H1 (cell line): ENCODE data around the gene DMPK. TPM values are rescaled to one million over a fixed set of nuclear protein-coding genes. Genes with fewer than 3 reads are reported as not detected.

Experiments
- BCL11A ChIP-seq, 2 experiments: IDR thresholded peaks; one replicate each; pipeline ENCODE4 v1.6.1; 2011; ENCODE audit warnings: low read depth in 2 of 2, low read length in 2 of 2, mild to moderate bottlenecking in 2 of 2
- CBX8 ChIP-seq: fragments of 300-800, 300-1000 bp; sonication (generic); IDR thresholded peaks from 2 replicates; pipeline ENCODE4 v1.7.1; 2016; ENCODE audit warnings: low read depth, low read length, borderline replicate concordance
- CEBPB ChIP-seq: IDR thresholded peaks from 2 replicates; pipeline ENCODE4 v1.6.1; 2012; ENCODE audit warnings: low read depth, low read length
- EGR1 ChIP-seq: IDR thresholded peaks from 2 replicates; pipeline ENCODE4 v1.6.1; 2011; ENCODE audit warnings: low read depth, low read length, borderline replicate concordance
- EZH2 ChIP-seq: fragments of 200-600 bp; sonication (generic); IDR thresholded peaks from 2 replicates; pipeline ENCODE4 v1.7.1; 2012; ENCODE audit warnings: low read depth, mild to moderate bottlenecking, moderate library complexity, low read length, inconsistent platforms; ENCODE audit not compliant: severe bottlenecking
- GABPA ChIP-seq: IDR thresholded peaks from 2 replicates; pipeline ENCODE4 v1.6.1; 2011; ENCODE audit warnings: mild to moderate bottlenecking, low read length, moderate library complexity, borderline replicate concordance; ENCODE audit not compliant: insufficient read depth
- GTF2F1 ChIP-seq: IDR thresholded peaks from 2 replicates; pipeline ENCODE4 v1.6.1; 2012; ENCODE audit warnings: low read depth, low read length, improper control_type of control experiment, borderline replicate concordance
- HDAC2 ChIP-seq, 2 experiments: fragments of 300-600 bp in 1 of 2; sonication (generic) in 1 of 2; IDR thresholded peaks; 2 replicates each; pipeline ENCODE4 v1.6.1; 2011 to 2012; ENCODE audit warnings: low read depth in 2 of 2, low read length in 2 of 2, mild to moderate bottlenecking in 2 of 2, moderate library complexity in 2 of 2, borderline replicate concordance in 1 of 2, inconsistent platforms in 1 of 2
- KDM1A ChIP-seq: fragments of 200-600, 300-600 bp; sonication (generic); IDR thresholded peaks from 2 replicates; pipeline ENCODE4 v1.7.1; 2016; ENCODE audit warnings: mild to moderate bottlenecking, low read length, borderline replicate concordance
- MAFK ChIP-seq: IDR thresholded peaks from 2 replicates; pipeline ENCODE4 v1.6.1; 2012; ENCODE audit warnings: low read depth, mild to moderate bottlenecking, improper control_type of control experiment, low read length
- MAX ChIP-seq: IDR thresholded peaks from 2 replicates; pipeline ENCODE4 v1.6.1; 2012; ENCODE audit warnings: inconsistent platforms
- RAD21 ChIP-seq, 2 experiments: IDR thresholded peaks in 1 of 2; conservative IDR thresholded peaks in 1 of 2; 2 replicates each; pipeline ENCODE4 v1.6.1; 2011; ENCODE audit warnings: low read depth in 2 of 2, low read length in 2 of 2, improper control_type of control experiment in 1 of 2, inconsistent platforms in 1 of 2, mild to moderate bottlenecking in 1 of 2, moderate library complexity in 1 of 2
- RNF2 ChIP-seq: fragments of 200-900, 300-1000 bp; sonication (generic); IDR thresholded peaks from 2 replicates; pipeline ENCODE4 v1.7.1; 2016; ENCODE audit warnings: borderline replicate concordance, low read depth, mild to moderate bottlenecking, antibody characterized with exemption, low read length; ENCODE audit not compliant: poor library complexity, severe bottlenecking; ENCODE audit errors: missing control alignments
- RXRA ChIP-seq: IDR thresholded peaks from 2 replicates; pipeline ENCODE4 v1.6.1; 2011; ENCODE audit warnings: low read depth, mild to moderate bottlenecking, low read length, moderate library complexity; ENCODE audit not compliant: insufficient read depth
- SAP30 ChIP-seq: fragments of 300-600 bp; sonication (generic); IDR thresholded peaks from 2 replicates; pipeline ENCODE4 v1.7.1; 2012; ENCODE audit warnings: low read length, moderate library complexity, mild to moderate bottlenecking, inconsistent platforms; ENCODE audit not compliant: insufficient read depth, insufficient replicate concordance
- SIX5 ChIP-seq: IDR thresholded peaks from 2 replicates; pipeline ENCODE4 v1.6.1; 2011; ENCODE audit warnings: mild to moderate bottlenecking, low read depth, low read length
- SP1 ChIP-seq: IDR thresholded peaks from 2 replicates; pipeline ENCODE4 v1.6.1; 2011; ENCODE audit warnings: low read depth, low read length
- SRF ChIP-seq: IDR thresholded peaks from 2 replicates; pipeline ENCODE4 v1.6.1; 2011; ENCODE audit warnings: mild to moderate bottlenecking, low read depth, low read length, moderate library complexity
- SUZ12 ChIP-seq: fragments of 200-600 bp; sonication (generic); IDR thresholded peaks from 2 replicates; pipeline ENCODE4 v1.6.1; 2012; ENCODE audit warnings: mild to moderate bottlenecking, inconsistent platforms, low read length, moderate library complexity, mixed read lengths
- TCF12 ChIP-seq: IDR thresholded peaks from 2 replicates; pipeline ENCODE4 v1.6.1; 2011; ENCODE audit warnings: low read depth, mild to moderate bottlenecking, low read length
- YY1 ChIP-seq: IDR thresholded peaks from 2 replicates; pipeline ENCODE4 v1.6.1; 2011; ENCODE audit warnings: low read depth, mild to moderate bottlenecking, low read length
- polyA plus RNA-seq, 7 experiments: library from polyadenylated mRNA; depleted of rRNA in 3 of 7; stranded (reverse) in 5 of 7; unstranded in 2 of 7; fragments of >200 nt in 5 of 7; fragments of 200-250 nt in 2 of 7; gene quantifications; 1 replicate in 5 of 7; 2 replicates in 1 of 7; 4 replicates in 1 of 7; pipeline versions ENCODE4 v1.2.1 to v1.2.3, GENCODE V29; 2011 to 2013; ENCODE audit warnings: missing spikeins in 2 of 7, mixed read lengths in 2 of 7
- total RNA-seq: library from RNA; stranded (reverse); fragmentation: NEBNext Ultra II Directional; extraction: Animal tissue kit (Norgen Biotek cat#: 25700); gene quantifications from 2 replicates; pipeline ENCODE4 v1.2.1, GENCODE V29; 2021

Gene DMPK
- total and polyA plus RNA-seq, 2 of the 8 experiments (the other 6 are each of a cell fraction or from before 2014, with no cell fraction given) = 13.7 to 27.4 TPM

GRCh38 chr19:45730368-45731288 is 51.7 kb downstream of the DMPK start, which contains the start of gene FBXO46 (continued):
- TF ChIP-seq SIX5 (peak; percentile 89), SUZ12 (no peak), CBX8 (no peak), CEBPB (no peak), KDM1A (no peak), YY1 (peak; percentile 88), BCL11A (IDR thresholded peaks at IDR 0.05; ENCODE audit: low read depth in 2 of 2, low read length in 2 of 2) (no peak), SRF (no peak; the same call in 1 of the 2 replicates), EGR1 (no peak), MAFK (no peak), GTF2F1 (no peak), MAX (0 out of 2 replicates have a peak, but pooled peaks have one; percentile 6), GABPA (no peak), RNF2 (no peak), SP1 (peak; percentile 13; the same call in 1 of the 2 replicates), SAP30 (no peak), HDAC2 (IDR thresholded peaks at IDR 0.05; ENCODE audit: borderline replicate concordance in 1 of 2, low read depth in 2 of 2, low read length in 2 of 2) (no peak), TCF12 (no peak), RXRA (no peak), EZH2 (no peak), RAD21 (IDR thresholded peaks at IDR 0.05 in 1 of 2, conservative IDR thresholded peaks at IDR 0.05 in 1 of 2; ENCODE audit: low read depth in 2 of 2, low read length in 2 of 2) (peak; percentile 4 to 11; a peak in 2 of 4 replicates)
